Measurements from ENCODE around the gene CA6. TPM values are rescaled to one million over a fixed set of nuclear protein-coding genes. Genes with fewer than 3 reads are reported as not detected.

Gene CA6
- total and polyA plus RNA-seq, 2 of the 8 experiments (the other 6 are each of a cell fraction or from before 2014, with no cell fraction given): not detected

- Histone ChIP-seq H2AFZ (ENCODE audit: low read length) (no peak overlapping the region), H3K4me1 (replicated peaks in 1 of 4; ENCODE audit: control insufficient read depth in 3 of 4, insufficient read depth in 4 of 4, low read length in 3 of 4) (peaks cover 0 to 2% (median 0%) of the 10 kb centered on the region in 4 experiments; a peak in 1 of 7 replicates), H2BK15ac (ENCODE audit: low read length) (no peak overlapping the region), H2BK20ac (ENCODE audit: low read length) (no peak overlapping the region), H2BK5ac (ENCODE audit: low read depth, low read length) (no peak overlapping the region), H4K91ac (replicated peaks; ENCODE audit: insufficient read length, low read length) (no peak overlapping the region), H3K4me2 (ENCODE audit: insufficient read depth in 1 of 2, low read depth in 2 of 2, low read length in 2 of 2) (no peak overlapping the region), H3K27ac (ENCODE audit: low read depth, low read length) (no peak overlapping the region), H3K23me2 (ENCODE audit: low read depth, low read length) (peaks cover 2% of the 10 kb centered on the region; the same call in 1 of the 2 replicates), H3K79me1 (ENCODE audit: low read depth, low read length) (no peaks in the 10 kb centered on the region), H2BK120ac (replicated peaks; ENCODE audit: low read depth, low read length) (no peak overlapping the region), H3K79me2 (ENCODE audit: control insufficient read depth in 1 of 2, insufficient read depth in 2 of 2, low read length in 2 of 2) (no peaks in the 10 kb centered on the region), H2AK5ac (ENCODE audit: low read depth, low read length) (no peak overlapping the region), H3K9me3 (ENCODE audit: insufficient read depth in 2 of 2, low read depth in 1 of 2, low read length in 1 of 2) (no peaks in the 10 kb centered on the region), H2BK12ac (ENCODE audit: low read depth, low read length) (no peak overlapping the region), H4K5ac (ENCODE audit: insufficient read length, low read depth, low read length) (no peak overlapping the region), H3K23ac (ENCODE audit: insufficient read length) (no peak overlapping the region), H3K14ac (ENCODE audit: insufficient read length) (no peak overlapping the region), H3K27me3 (replicated peaks in 1 of 4; ENCODE audit: control insufficient read depth in 3 of 4, extremely low read depth in 1 of 4, insufficient read depth in 3 of 4, low read length in 3 of 4) (no peaks in the 10 kb centered on the region), H3K4ac (replicated peaks; ENCODE audit: insufficient read length, low read depth, low read length) (no peak overlapping the region), H3K56ac (replicated peaks; ENCODE audit: insufficient read length, low read depth, low read length) (no peak overlapping the region), H3K4me3 (ENCODE audit: extremely low read depth in 1 of 4, insufficient read depth in 2 of 4, low read depth in 3 of 4, low read length in 4 of 4) (no peak overlapping the region), H4K8ac (ENCODE audit: extremely low read depth, insufficient read depth, low read length) (no peak overlapping the region), H4K20me1 (replicated peaks in 1 of 2; ENCODE audit: control insufficient read depth in 1 of 2, insufficient read depth in 2 of 2, low read length in 2 of 2) (no peaks in the 10 kb centered on the region), H3K18ac (ENCODE audit: extremely low read depth, low read length) (no peak overlapping the region), H3K9ac (replicated peaks in 1 of 4; ENCODE audit: extremely low read depth in 1 of 4, low read depth in 3 of 4, low read length in 3 of 4) (no peak overlapping the region), H3K36me3 (ENCODE audit: control insufficient read depth in 2 of 4, insufficient read depth in 4 of 4, low read length in 3 of 4) (no peaks in the 10 kb centered on the region)
- no peak for TF ChIP-seq GTF2F1 (IDR thresholded peaks at IDR 0.05; ENCODE audit: borderline replicate concordance, low read depth, low read length)
- no peak for TF ChIP-seq EGR1 (IDR thresholded peaks at IDR 0.05; ENCODE audit: borderline replicate concordance, low read depth, low read length)
- no peak for TF ChIP-seq POLR2A (IDR thresholded peaks at IDR 0.05; ENCODE audit: control extremely low read depth in 1 of 2, low read depth in 2 of 2, low read length in 2 of 2)
- ChIA-PET CTCF (ENCODE audit: partially characterized antibody) (interaction anchor here (1.0 to 2.2 kb wide), 6 partner anchors 8 to 118 kb away, joined by 3 to 11 read pairs (median 4); no protein-coding TSS in a partner anchor), POLR2A (ENCODE audit: partially characterized antibody) (interaction anchor here (0.7 to 1.2 kb wide), 3 partner anchors 14 to 118 kb away, joined by 3 to 4 read pairs (median 3); no protein-coding TSS in a partner anchor)
- 93% methylated on average over 20 of the region's 20 CpGs; no CpG with 5 or more reads in 1 of the 2 experiments for WGBS, 2 experiments (ENCODE audit: extremely low coverage in 1 of 2, insufficient coverage in 1 of 2, insufficient read length in 1 of 2, insufficient replicate concordance in 2 of 2, low coverage in 1 of 2, low lambda C conversion rate in 2 of 2, missing lambda C conversion rate in 1 of 2)
- DNase-seq (ENCODE audit: low read depth in 1 of 2, low spot score in 2 of 2) (no peak), FAIRE-seq (no peak)
These were observed 31.3 kb downstream of the CA6 start for GRCh38 chr1:8976896-8977450.
